RWPE2 (cell line): Measurements from ENCODE around the gene SNRPA.

Source experiments
- ATAC-seq: fragments of 200-7000 bp; cut with Tn5 transposase; 3 replicates; pipeline ENCODE4 v1.9.1; 2021; ENCODE audit warnings: low read depth
- DNase-seq: peaks from one replicate; pipeline ENCODE4 v3.0.0-alpha.2; 2020; ENCODE audit warnings: low spot score
- H3K27ac ChIP-seq: fragments of 450-650 bp; 2 replicates; pipeline ENCODE4 v1.5.1; 2017; ENCODE audit warnings: mild to moderate bottlenecking; ENCODE audit not compliant: poor library complexity, severe bottlenecking
- H3K27me3 ChIP-seq: fragments of 250-450 bp; sonication (Bioruptor Pico); 2 replicates; pipeline ENCODE4 v1.5.1; 2021; ENCODE audit warnings: mild to moderate bottlenecking, moderate library complexity; ENCODE audit not compliant: insufficient read depth, poor library complexity, severe bottlenecking
- H3K36me3 ChIP-seq: fragments of 250-450 bp; sonication (Bioruptor Pico); 2 replicates; pipeline ENCODE4 v1.5.1; 2020; ENCODE audit warnings: low read depth, mild to moderate bottlenecking, moderate library complexity
- H3K4me1 ChIP-seq: fragments of 250-450 bp; sonication (Bioruptor Pico); 2 replicates; pipeline ENCODE4 v1.5.1; 2021; ENCODE audit warnings: mild to moderate bottlenecking, moderate library complexity; ENCODE audit not compliant: insufficient read depth, poor library complexity, severe bottlenecking
- H3K4me3 ChIP-seq: fragments of 250-450 bp; sonication (Bioruptor Pico); 2 replicates; pipeline ENCODE4 v1.5.1; 2021; ENCODE audit warnings: mild to moderate bottlenecking, moderate library complexity; ENCODE audit not compliant: severe bottlenecking
- H3K9me3 ChIP-seq: fragments of 250-450 bp; sonication (Bioruptor Pico); 2 replicates; pipeline ENCODE4 v1.5.1; 2021; ENCODE audit warnings: mild to moderate bottlenecking, moderate library complexity; ENCODE audit not compliant: severe bottlenecking
- TF ChIP-seq, protein P1 (sequence below): fragments of 450-650 bp; IDR thresholded peaks from one replicate; pipeline ENCODE4 v1.5.1; 2017; ENCODE audit warnings: mild to moderate bottlenecking, moderate library complexity; ENCODE audit not compliant: poor library complexity, severe bottlenecking

Gene SNRPA

DNA sequence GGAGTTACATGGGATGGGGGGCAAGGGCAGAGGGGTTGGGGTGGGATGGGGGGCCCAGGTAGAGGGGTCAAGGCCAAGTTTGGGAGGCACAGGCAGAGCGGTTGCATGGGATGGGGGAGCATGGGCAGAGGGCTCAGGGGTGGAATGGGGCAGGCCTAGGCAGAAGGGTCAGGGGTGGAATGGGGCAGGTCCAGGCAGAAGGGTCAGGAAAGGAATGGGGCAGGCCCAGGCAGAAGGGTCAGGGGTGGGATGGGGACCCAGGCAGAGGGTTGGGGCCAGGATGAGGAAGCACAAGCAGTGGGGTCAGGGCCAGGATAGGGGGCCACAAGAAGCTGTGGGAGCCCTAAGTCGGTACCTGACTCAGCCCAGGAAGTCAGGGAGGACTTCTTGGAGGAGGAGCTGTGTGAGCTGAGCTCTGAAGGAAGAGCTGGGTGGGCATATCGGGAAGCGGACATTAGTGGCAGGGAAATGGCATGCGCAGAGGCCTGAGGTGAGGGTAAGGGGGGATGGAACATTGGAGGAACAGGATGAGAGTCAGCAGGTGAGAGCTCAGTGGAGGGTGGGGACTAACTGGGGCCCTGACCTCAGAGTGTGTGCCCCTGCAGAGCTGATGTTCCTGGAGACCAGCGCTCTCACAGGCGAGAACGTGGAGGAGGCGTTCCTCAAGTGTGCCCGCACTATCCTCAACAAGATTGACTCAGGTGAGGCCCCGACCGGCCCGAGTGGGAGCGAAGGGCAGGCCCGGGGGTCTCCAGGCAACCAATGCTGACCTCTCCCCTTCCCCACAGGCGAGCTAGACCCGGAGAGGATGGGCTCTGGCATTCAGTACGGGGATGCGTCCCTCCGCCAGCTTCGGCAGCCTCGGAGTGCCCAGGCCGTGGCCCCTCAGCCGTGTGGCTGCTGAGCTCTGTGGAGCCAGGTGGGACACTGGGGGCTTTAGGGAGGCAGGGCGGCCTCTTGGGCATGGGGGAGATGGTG, 35.3 kb downstream of the SNRPA start:
- Histone ChIP-seq H3K27me3 (no peaks in the 10 kb centered on the region), H3K27ac (no peak overlapping the region), H3K9me3 (no peaks in the 10 kb centered on the region), H3K4me1 (no peaks in the 10 kb centered on the region), H3K36me3 (no peaks in the 10 kb centered on the region), H3K4me3 (no peak overlapping the region)
- DNase-seq (no peak), ATAC-seq (no peak)
- TF ChIP-seq, protein P1, sequence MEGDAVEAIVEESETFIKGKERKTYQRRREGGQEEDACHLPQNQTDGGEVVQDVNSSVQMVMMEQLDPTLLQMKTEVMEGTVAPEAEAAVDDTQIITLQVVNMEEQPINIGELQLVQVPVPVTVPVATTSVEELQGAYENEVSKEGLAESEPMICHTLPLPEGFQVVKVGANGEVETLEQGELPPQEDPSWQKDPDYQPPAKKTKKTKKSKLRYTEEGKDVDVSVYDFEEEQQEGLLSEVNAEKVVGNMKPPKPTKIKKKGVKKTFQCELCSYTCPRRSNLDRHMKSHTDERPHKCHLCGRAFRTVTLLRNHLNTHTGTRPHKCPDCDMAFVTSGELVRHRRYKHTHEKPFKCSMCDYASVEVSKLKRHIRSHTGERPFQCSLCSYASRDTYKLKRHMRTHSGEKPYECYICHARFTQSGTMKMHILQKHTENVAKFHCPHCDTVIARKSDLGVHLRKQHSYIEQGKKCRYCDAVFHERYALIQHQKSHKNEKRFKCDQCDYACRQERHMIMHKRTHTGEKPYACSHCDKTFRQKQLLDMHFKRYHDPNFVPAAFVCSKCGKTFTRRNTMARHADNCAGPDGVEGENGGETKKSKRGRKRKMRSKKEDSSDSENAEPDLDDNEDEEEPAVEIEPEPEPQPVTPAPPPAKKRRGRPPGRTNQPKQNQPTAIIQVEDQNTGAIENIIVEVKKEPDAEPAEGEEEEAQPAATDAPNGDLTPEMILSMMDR, result no peak

DNA sequence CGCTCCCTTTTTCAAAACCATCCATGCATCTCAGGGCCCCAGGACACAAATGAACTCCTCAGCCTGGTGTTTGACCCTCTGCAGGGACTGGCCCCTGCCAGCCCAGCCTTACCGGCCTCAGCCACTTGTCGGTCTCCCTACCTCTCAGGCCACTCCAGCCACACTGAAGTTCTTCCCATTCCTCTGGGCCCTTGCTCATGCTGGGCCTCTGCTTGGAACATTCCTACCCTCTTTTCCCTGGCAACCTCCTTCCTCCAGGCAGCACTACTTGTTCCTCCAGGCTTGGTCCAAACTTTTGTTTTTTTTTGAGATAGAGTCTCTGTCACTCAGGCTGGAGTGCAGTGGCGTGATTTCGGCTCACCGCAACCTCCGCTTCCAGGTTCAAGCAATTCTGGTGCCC, 40.3 kb downstream of the SNRPA start:
- Histone ChIP-seq H3K27ac (no peak overlapping the region), H3K4me3 (no peak overlapping the region), H3K36me3 (no peaks in the 10 kb centered on the region), H3K27me3 (no peaks in the 10 kb centered on the region), H3K9me3 (no peaks in the 10 kb centered on the region), H3K4me1 (no peaks in the 10 kb centered on the region)
- TF ChIP-seq, protein P1, result no peak
- ATAC-seq, result no peak
- DNase-seq, result no peak

DNA sequence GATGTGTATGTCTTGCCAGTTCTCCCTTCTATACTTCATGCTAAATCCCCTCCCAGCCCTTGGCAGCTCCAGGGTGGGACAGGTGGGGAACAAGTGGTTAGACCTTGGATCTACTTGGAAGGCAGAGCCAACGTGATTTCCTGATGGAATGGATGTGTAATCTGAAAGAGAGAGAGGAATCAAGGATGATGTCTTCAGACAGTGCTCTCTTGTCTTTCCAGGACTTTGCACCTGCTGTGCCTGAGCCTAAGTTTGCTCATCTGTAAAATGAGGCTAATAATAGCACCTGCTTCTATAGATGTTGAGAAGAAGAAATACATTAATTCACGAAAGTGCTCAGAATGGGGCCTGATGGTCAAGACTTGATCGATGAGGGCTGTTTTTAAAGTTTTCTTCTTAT, 41.0 kb downstream of the SNRPA start:
- Histone ChIP-seq H3K27me3 (no peaks in the 10 kb centered on the region), H3K4me3 (no peak overlapping the region)

DNA sequence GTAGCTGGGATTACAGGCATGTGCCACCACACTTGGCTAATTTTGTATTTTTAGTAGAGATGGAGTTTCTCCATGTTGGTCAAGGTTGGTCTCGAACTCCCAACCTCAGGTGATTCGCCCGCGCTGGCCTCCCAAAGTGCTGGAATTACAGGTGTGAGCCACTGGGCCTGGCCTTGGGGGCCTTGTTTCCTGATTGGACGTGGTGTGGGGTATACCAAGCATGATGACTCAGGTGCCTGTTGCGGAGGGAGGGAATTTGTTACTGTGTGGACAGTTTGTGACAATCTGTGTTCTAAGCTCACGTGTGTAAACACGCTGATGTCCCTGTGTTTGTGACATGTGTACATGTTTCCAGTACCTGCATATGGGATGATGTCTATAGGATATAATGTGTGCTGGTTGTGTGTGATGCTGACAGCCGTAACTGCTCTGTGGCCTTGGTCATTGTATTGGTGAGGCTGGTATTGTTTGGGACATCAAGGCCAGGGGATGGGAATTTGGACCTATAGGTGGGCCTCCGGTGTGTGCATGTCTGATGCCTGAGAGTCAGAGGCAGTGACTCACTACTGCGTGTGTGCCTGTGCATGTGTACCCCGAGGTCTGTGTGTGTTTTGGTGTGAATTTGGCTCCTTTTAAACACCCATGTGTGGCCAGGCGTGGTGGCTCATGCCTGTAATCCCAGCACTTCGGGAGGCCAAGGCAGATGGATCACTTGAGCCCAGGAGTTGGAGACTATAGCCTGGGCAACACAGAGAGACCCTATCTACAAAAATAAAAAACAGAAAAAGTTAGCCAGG, 46.4 kb downstream of the SNRPA start:
- no peaks in the 10 kb centered on the region for H3K27me3 ChIP-seq
- peaks cover 21% of the 10 kb centered on the region for H3K36me3 ChIP-seq
- no peak for ATAC-seq
- DNase-seq, result no peak
- TF ChIP-seq, protein P1, result no peak
- H3K9me3 ChIP-seq, result no peaks in the 10 kb centered on the region
- peaks cover 14% of the 10 kb centered on the region for H3K4me1 ChIP-seq
- H3K27ac ChIP-seq, result peak overlapping the region; percentile 79
- H3K4me3 ChIP-seq, result no peak overlapping the region

More for the DNA sequence above, 41.0 kb downstream of the SNRPA start:
- H3K9me3 ChIP-seq, result no peaks in the 10 kb centered on the region
- H3K27ac ChIP-seq, result no peak overlapping the region
- no peaks in the 10 kb centered on the region for H3K4me1 ChIP-seq
- H3K36me3 ChIP-seq, result no peaks in the 10 kb centered on the region
- ATAC-seq, result no peak
- TF ChIP-seq, protein P1, result no peak
- no peak for DNase-seq
